Esophagus squamous epithelium (tissue), 5 donors: Measurements from ENCODE around the gene DNAH2. TPM values are rescaled to one million over a fixed set of nuclear protein-coding genes. Genes with fewer than 3 reads are reported as not detected.

ENCODE experiments used
- DNase-seq: peaks from one replicate; lab custom pipeline; 2025; lab: John Stamatoyannopoulos, UW
- H3K27ac ChIP-seq, 4 donors: fragments of 200-600 bp; sonication (generic); one replicate each; pipeline ENCODE4 v1.5.1; 2016 to 2019; ENCODE audit warnings: mild to moderate bottlenecking in 1 of 4
- H3K27me3 ChIP-seq, 4 donors: fragments of 200-600 bp; sonication (generic); 1 replicate in 3 of 4; 2 replicates in 1 of 4; pipeline versions ENCODE4 v1.5.1 to v1.6.0; 2017 to 2021; ENCODE audit warnings: antibody characterized with exemption in 1 of 4
- H3K36me3 ChIP-seq, 3 donors: fragments of 200-600 bp; sonication (generic); one replicate each; pipeline ENCODE4 v1.5.1; 2016 to 2019
- H3K4me1 ChIP-seq, 3 donors: fragments of 200-600 bp; sonication (generic); one replicate each; pipeline ENCODE4 v1.5.1; 2017 to 2019
- H3K4me3 ChIP-seq, 4 donors: fragments of 200-600 bp; sonication (generic); 1 replicate in 3 of 4; 2 replicates in 1 of 4; pipeline ENCODE4 v1.5.1; 2016 to 2019; ENCODE audit warnings: mild to moderate bottlenecking in 2 of 4, moderate library complexity in 1 of 4
- H3K9me3 ChIP-seq, 3 donors: fragments of 200-600 bp; sonication (generic); one replicate each; pipeline ENCODE4 v1.5.1; 2016 to 2019
- POLR2A ChIP-seq, 4 donors: fragments of 450-650 bp; IDR thresholded peaks; one replicate each; pipeline ENCODE4 v1.6.1; 2017; ENCODE audit warnings: antibody characterized with exemption in 4 of 4, mild to moderate bottlenecking in 4 of 4, moderate library complexity in 3 of 4
- WGBS, 2 donors: methylation state at CpG; one replicate each; pipeline ENCODE4 v1.1.5; 2018; 5-methylcytosine and 5-hydroxymethylcytosine counted together
- intact Hi-C: fragments of 100-400 bp; cut with DNase I; formaldehyde crosslinking; loops from one replicate; pipeline ENCODE4 v1.15.0; 2022
- total RNA-seq, 4 donors: library from RNA; depleted of rRNA; stranded (reverse); fragments of >200 nt; gene quantifications; one replicate each; pipeline ENCODE4 v1.1.0, GENCODE V29; 2016
- TF ChIP-seq, protein P1 (sequence below), 6 experiments: fragments of 450-650 bp in 4 of 6; fragments of 200-600 bp in 2 of 6; sonication (generic) in 2 of 6; IDR thresholded peaks; one replicate each; pipeline ENCODE4 v1.5.1; 2016 to 2019; ENCODE audit warnings: antibody characterized with exemption in 6 of 6, mild to moderate bottlenecking in 4 of 6, moderate library complexity in 4 of 6
- donor health status: DM: yes; HTN: yes; CAD: no.

The DNAH2 gene
- total RNA-seq, 4 donors from 2014 or later: under 0.01 to 0.04 (median 0.03) TPM; not detected in 1

DNA sequence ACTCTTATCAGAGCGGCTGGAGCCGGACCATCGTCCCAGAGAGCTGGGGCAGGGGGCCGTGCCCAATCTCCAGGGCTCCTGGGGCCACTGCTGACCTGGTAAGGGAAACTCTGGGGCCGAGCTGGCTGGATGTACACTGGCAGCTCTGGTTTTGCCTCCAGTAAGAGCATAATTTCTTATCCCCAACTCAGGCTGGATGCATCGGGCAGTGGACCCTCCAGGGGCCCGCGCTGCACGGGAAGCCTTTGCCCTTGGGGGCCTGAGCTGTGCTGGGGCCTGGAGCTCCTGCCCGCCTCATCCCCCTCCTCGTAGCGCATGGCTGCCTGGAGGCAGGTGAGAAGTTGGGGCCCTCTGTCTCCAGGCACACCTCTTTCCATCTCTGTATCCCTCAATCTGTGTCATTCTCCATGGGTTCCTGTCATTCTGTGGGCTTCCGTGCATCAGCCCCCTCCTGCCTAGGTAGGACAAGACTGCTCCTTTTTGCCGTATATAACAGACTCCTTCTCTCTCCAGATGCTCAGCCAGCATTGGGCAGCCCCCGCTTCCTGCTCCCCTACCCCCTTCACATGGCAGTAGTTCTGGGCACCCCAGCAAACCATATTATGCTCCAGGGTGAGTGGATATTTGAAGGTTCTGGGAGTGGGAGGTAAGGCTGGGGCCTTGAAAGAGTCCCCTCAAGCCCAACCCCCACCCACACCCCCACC is 128.0 kb downstream of the DNAH2 start:
- Histone ChIP-seq H3K4me3 (peak overlapping the region; percentile 67 to 81 (median 74)), H3K4me1 (peaks cover 12 to 55% (median 24%) of the 10 kb centered on the region in 3 donors), H3K36me3 (peaks cover 41 to 58% (median 44%) of the 10 kb centered on the region in 3 donors), H3K27me3 (no peaks in the 10 kb centered on the region), H3K27ac (peak overlapping the region; percentile 96 to 99 (median 97)), H3K9me3 (no peaks in the 10 kb centered on the region)
- DNase-seq: no peak
- no peak for TF ChIP-seq POLR2A (IDR thresholded peaks at IDR 0.05)
- TF ChIP-seq, protein P1, sequence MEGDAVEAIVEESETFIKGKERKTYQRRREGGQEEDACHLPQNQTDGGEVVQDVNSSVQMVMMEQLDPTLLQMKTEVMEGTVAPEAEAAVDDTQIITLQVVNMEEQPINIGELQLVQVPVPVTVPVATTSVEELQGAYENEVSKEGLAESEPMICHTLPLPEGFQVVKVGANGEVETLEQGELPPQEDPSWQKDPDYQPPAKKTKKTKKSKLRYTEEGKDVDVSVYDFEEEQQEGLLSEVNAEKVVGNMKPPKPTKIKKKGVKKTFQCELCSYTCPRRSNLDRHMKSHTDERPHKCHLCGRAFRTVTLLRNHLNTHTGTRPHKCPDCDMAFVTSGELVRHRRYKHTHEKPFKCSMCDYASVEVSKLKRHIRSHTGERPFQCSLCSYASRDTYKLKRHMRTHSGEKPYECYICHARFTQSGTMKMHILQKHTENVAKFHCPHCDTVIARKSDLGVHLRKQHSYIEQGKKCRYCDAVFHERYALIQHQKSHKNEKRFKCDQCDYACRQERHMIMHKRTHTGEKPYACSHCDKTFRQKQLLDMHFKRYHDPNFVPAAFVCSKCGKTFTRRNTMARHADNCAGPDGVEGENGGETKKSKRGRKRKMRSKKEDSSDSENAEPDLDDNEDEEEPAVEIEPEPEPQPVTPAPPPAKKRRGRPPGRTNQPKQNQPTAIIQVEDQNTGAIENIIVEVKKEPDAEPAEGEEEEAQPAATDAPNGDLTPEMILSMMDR (IDR thresholded peaks at IDR 0.05): no peak
- 76 to 82% methylated on average over 4 to 7 of the region's 15 CpGs for WGBS, 2 donors
- intact Hi-C loops: no loop called here

DNA sequence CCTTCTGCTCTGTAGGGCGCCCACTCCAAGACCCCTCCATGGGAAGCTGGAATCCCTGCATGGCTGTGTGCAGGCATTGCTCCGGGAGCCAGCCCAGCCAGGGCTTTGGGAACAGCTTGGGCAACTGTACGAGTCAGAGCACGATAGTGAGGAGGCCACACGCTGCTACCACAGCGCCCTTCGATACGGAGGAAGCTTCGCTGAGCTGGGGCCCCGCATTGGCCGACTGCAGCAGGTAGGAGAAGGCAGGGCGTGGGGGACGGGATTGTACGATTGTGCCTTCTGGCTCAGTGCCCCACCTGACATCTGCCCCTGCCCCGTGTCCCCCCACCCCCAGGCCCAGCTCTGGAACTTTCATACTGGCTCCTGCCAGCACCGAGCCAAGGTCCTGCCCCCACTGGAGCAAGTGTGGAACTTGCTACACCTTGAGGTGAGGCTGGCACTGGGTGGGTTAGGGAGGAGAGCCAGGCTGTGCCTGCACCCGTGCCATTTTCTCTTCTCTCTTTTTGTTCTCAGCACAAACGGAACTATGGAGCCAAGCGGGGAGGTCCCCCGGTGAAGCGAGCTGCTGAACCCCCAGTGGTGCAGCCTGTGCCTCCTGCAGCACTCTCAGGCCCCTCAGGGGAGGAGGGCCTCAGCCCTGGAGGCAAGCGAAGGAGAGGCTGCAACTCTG is 128.7 kb downstream of the DNAH2 start:
- TF ChIP-seq POLR2A (IDR thresholded peaks at IDR 0.05): no peak
- TF ChIP-seq, protein P1 (IDR thresholded peaks at IDR 0.05): no peak
- 73 to 93% methylated on average over 3 to 12 of the region's 22 CpGs for WGBS, 2 donors
- peak overlapping the region in 1 of 4 donors; percentile 97 for H3K27ac ChIP-seq
- H3K4me1 ChIP-seq: peaks cover 14 to 52% (median 21%) of the 10 kb centered on the region in 3 donors
- no peak overlapping the region for H3K4me3 ChIP-seq
- peaks cover 44 to 60% (median 46%) of the 10 kb centered on the region in 3 donors for H3K36me3 ChIP-seq
- no peak for DNase-seq
- H3K27me3 ChIP-seq: no peaks in the 10 kb centered on the region
- intact Hi-C loops: no loop called here
- H3K9me3 ChIP-seq: no peaks in the 10 kb centered on the region

DNA sequence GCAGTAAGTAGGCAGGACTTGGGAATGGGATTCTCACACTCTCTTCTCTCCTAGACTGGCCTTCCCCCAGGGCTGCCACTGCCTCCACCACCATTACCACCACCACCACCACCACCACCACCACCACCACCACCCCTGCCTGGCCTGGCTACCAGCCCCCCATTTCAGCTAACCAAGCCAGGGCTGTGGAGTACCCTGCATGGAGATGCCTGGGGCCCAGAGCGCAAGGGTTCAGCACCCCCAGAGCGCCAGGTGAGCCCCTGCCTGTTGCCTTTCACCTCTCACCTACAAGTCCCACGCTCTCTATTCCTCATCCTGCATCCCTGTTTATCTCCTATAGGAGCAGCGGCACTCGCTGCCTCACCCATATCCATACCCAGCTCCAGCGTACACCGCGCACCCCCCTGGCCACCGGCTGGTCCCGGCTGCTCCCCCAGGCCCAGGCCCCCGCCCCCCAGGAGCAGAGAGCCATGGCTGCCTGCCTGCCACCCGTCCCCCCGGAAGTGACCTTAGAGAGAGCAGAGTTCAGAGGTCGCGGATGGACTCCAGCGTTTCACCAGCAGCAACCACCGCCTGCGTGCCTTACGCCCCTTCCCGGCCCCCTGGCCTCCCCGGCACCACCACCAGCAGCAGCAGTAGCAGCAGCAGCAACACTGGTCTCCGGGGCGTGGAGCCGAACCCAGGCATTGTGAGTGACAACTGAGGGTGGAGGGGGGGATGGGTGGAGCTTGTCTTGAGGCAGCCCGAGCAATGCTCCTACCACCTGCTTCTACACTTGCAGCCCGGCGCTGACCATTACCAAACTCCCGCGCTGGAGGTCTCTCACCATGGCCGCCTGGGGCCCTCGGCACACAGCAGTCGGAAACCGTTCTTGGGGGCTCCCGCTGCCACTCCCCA is 129.5 kb downstream of the DNAH2 start:
- Histone ChIP-seq H3K4me1 (peaks cover 19 to 54% (median 22%) of the 10 kb centered on the region in 3 donors), H3K36me3 (peaks cover 45 to 65% (median 48%) of the 10 kb centered on the region in 3 donors), H3K27ac (no peak overlapping the region), H3K27me3 (no peaks in the 10 kb centered on the region), H3K9me3 (no peaks in the 10 kb centered on the region), H3K4me3 (no peak overlapping the region)
- intact Hi-C loops: no loop called here
- WGBS, 2 donors: 90 to 93% methylated on average over 17 to 19 of the region's 34 CpGs
- TF ChIP-seq POLR2A (IDR thresholded peaks at IDR 0.05): no peak
- TF ChIP-seq, protein P1 (IDR thresholded peaks at IDR 0.05): no peak
- no peak for DNase-seq

DNA sequence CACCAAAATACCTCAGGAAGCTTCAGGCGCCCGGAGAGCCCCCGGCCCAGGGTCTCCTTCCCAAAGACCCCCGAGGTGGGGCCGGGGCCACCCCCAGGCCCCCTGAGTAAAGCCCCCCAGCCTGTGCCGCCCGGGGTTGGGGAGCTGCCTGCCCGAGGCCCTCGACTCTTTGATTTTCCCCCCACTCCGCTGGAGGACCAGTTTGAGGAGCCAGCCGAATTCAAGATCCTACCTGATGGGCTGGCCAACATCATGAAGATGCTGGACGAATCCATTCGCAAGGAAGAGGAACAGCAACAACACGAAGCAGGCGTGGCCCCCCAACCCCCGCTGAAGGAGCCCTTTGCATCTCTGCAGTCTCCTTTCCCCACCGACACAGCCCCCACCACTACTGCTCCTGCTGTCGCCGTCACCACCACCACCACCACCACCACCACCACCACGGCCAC is 130.6 kb downstream of the DNAH2 start:
- no peak overlapping the region for H3K27ac ChIP-seq
- H3K4me1 ChIP-seq: peaks cover 19 to 54% (median 25%) of the 10 kb centered on the region in 3 donors
- WGBS, 2 donors: 65 to 85% methylated on average over 4 to 5 of the region's 20 CpGs
- no peak overlapping the region for H3K4me3 ChIP-seq
- peaks cover 48 to 76% (median 50%) of the 10 kb centered on the region in 3 donors for H3K36me3 ChIP-seq
- H3K27me3 ChIP-seq: no peaks in the 10 kb centered on the region
- intact Hi-C loops: no loop called here
- no peak for DNase-seq
- TF ChIP-seq POLR2A (IDR thresholded peaks at IDR 0.05): no peak
- TF ChIP-seq, protein P1 (IDR thresholded peaks at IDR 0.05): no peak
- no peaks in the 10 kb centered on the region for H3K9me3 ChIP-seq
